PFSK-1 (cell line): Measurements from ENCODE around the gene C13orf46.

Experiments
- FOXP2 ChIP-seq: optimal IDR thresholded peaks from 2 replicates; pipeline ENCODE3; 2011; ENCODE audit warnings: borderline replicate concordance, control low read depth, inconsistent platforms; ENCODE audit not compliant: insufficient read depth; ENCODE audit errors: extremely low read length, extremely low read depth
- POLR2AphosphoS5 ChIP-seq: IDR thresholded peaks from 2 replicates; pipeline ENCODE4 v1.6.1; 2012; ENCODE audit warnings: low read depth, mild to moderate bottlenecking, control low read depth, low read length, moderate library complexity
- REST ChIP-seq, 2 experiments: IDR thresholded peaks; 2 replicates each; pipeline versions ENCODE4 v1.6.1 to v1.8.0; 2011 to 2012; ENCODE audit warnings: low read depth in 2 of 2, low read length in 2 of 2, control low read depth in 1 of 2, inconsistent platforms in 1 of 2, mild to moderate bottlenecking in 1 of 2, moderate library complexity in 1 of 2; ENCODE audit not compliant: insufficient read depth in 1 of 2
- SIN3A ChIP-seq: IDR thresholded peaks from 2 replicates; pipeline ENCODE4 v1.6.1; 2012; ENCODE audit warnings: mild to moderate bottlenecking, low read length, moderate library complexity, borderline replicate concordance; ENCODE audit not compliant: insufficient read depth
- TAF1 ChIP-seq: IDR thresholded peaks from 2 replicates; pipeline ENCODE4 v1.6.1; 2012; ENCODE audit warnings: low read length, control low read depth, borderline replicate concordance; ENCODE audit not compliant: insufficient read depth

Gene C13orf46

GRCh38 chr13:114012921-114013320, 39.0 kb upstream of the C13orf46 start:
- no peak for TF ChIP-seq REST (IDR thresholded peaks at IDR 0.05; ENCODE audit: insufficient read depth in 1 of 2, low read depth in 2 of 2, low read length in 2 of 2)
- no peak for TF ChIP-seq SIN3A
- TF ChIP-seq TAF1, result no peak
- TF ChIP-seq POLR2AphosphoS5, result no peak
- no peak for TF ChIP-seq FOXP2

DNA sequence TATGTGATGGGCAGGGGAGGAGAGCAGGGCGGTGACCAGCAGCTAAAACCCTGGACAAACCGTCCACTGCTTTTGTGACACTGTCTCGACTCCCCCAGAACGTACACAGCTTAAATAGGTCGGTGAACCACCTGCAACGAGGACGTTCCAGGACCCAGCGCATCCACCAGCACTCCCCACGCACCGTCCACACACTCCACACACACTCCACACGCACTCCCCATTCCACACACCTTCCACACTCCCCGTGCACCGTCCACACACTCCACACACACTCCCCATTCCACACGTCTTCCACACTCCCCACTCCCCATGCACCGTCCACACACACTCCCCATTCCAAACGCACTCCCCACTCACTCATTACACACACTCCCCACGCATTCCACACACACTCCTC, 38.3 kb upstream of the C13orf46 start:
- no peak for TF ChIP-seq REST (IDR thresholded peaks at IDR 0.05; ENCODE audit: insufficient read depth in 1 of 2, low read depth in 2 of 2, low read length in 2 of 2)
- TF ChIP-seq SIN3A, result no peak
- TF ChIP-seq FOXP2, result no peak
- TF ChIP-seq TAF1, result no peak
- TF ChIP-seq POLR2AphosphoS5, result no peak

DNA sequence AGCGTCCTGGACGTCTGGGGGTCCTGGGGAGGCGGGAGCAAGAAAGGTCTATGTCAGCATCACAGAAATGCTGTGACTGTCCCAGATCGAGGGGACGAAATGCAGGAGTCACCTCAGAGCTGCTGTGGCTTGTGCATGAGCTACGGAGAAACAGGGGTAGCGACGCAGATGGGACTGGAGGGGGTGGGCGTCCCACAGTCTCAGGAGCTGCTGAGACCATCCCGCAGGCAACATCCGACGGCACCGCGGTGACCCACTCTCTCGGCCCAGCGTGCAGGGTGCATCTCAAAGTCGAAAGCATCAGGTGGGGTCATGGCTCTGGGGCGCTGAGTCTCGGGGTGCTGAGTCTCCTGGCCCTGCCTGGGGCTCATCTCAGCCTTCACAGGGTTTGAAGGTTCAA, 37.4 kb upstream of the C13orf46 start:
- no peak for TF ChIP-seq REST (IDR thresholded peaks at IDR 0.05; ENCODE audit: insufficient read depth in 1 of 2, low read depth in 2 of 2, low read length in 2 of 2)
- no peak for TF ChIP-seq SIN3A
- TF ChIP-seq TAF1, result no peak
- TF ChIP-seq POLR2AphosphoS5, result no peak
- no peak for TF ChIP-seq FOXP2

GRCh38 chr13:114010401-114011101, 36.7 kb upstream of the C13orf46 start:
- TF ChIP-seq REST (IDR thresholded peaks at IDR 0.05; ENCODE audit: insufficient read depth in 1 of 2, low read depth in 2 of 2, low read length in 2 of 2) (no peak), TAF1 (no peak), SIN3A (no peak), POLR2AphosphoS5 (no peak), FOXP2 (no peak)
